HEK293T (cell line): Measurements from ENCODE around the gene PRKG1.

Source experiments
- NFRKB ChIP-seq: fragments of 450-650 bp; IDR thresholded peaks from 2 replicates; pipeline ENCODE4 v1.6.1; 2016; ENCODE audit warnings: mild to moderate bottlenecking, moderate library complexity
- SP1 ChIP-seq: fragments of 450-650 bp; IDR thresholded peaks from 2 replicates; pipeline ENCODE4 v1.6.1; 2017

DNA sequence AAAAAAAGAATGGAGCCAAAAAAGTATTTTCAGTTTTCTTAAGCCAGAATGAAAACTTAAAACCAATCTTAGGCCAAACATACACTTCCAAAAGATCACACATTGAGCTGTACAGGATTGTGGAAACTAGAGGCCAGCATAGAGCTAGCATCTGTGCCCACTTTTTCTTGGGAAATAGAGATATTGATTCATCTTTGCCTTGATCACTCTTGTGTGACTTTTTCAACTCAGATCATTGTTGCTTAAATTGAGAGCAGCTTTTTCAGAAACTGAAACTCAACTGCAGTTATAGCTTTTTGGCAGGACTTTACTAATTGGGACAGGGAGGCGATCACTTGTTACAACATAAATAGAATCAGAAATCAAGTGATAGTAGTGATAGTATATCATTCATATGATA is 132.2 kb downstream of the PRKG1 start:
- TF ChIP-seq SP1: no peak
- no peak for TF ChIP-seq NFRKB
